Lower lobe of right lung (tissue), 2 donors: Measurements from ENCODE around the gene NSUN2. TPM values are rescaled to one million over a fixed set of nuclear protein-coding genes. Genes with fewer than 3 reads are reported as not detected.

Experiments
- ATAC-seq, 2 donors: fragments of 200-7000 bp; cut with Tn5 transposase; one replicate each; pipeline ENCODE4 v1.9.1; 2020 to 2022; ENCODE audit warnings: mild to moderate bottlenecking in 2 of 2, moderate library complexity in 2 of 2
- DNase-seq: peaks from one replicate; pipeline ENCODE4 v3.0.0-alpha.2; 2020
- H3K27ac ChIP-seq: fragments of 200-600 bp; one replicate; pipeline ENCODE4 v1.8.0; 2022
- H3K27me3 ChIP-seq: fragments of 200-600 bp; one replicate; pipeline ENCODE4 v1.8.0; 2022; ENCODE audit warnings: low read depth
- H3K36me3 ChIP-seq: fragments of 200-600 bp; one replicate; pipeline ENCODE4 v1.8.0; 2022; ENCODE audit warnings: mild to moderate bottlenecking
- H3K4me1 ChIP-seq: fragments of 200-600 bp; one replicate; pipeline ENCODE4 v1.8.0; 2022
- H3K4me3 ChIP-seq: fragments of 200-600 bp; one replicate; pipeline ENCODE4 v1.8.0; 2022; ENCODE audit warnings: mild to moderate bottlenecking
- H3K9me3 ChIP-seq: fragments of 200-600 bp; one replicate; pipeline ENCODE4 v1.8.0; 2022
- intact Hi-C: fragments of 100-400 bp; cut with DNase I; formaldehyde crosslinking; loops from one replicate; pipeline ENCODE4 v1.11.0; 2022
- total RNA-seq: library from RNA; stranded (reverse); fragmentation: NEBNext Ultra II Directional; extraction: Animal tissue kit (Norgen Biotek cat#: 25700); gene quantifications from one replicate; pipeline ENCODE4 v1.2.1, GENCODE V29; 2021
- TF ChIP-seq, protein P1 (sequence below): fragments of 200-600 bp; IDR thresholded peaks from one replicate; pipeline ENCODE4 v1.8.0; 2022; ENCODE audit warnings: antibody characterized with exemption, mild to moderate bottlenecking
- donor health status: DM: no; HTN: yes; CAD: no; lungs with severe emphysema.

Gene NSUN2
- total RNA-seq, 1 donor from 2014 or later, result 43.3 TPM

DNA sequence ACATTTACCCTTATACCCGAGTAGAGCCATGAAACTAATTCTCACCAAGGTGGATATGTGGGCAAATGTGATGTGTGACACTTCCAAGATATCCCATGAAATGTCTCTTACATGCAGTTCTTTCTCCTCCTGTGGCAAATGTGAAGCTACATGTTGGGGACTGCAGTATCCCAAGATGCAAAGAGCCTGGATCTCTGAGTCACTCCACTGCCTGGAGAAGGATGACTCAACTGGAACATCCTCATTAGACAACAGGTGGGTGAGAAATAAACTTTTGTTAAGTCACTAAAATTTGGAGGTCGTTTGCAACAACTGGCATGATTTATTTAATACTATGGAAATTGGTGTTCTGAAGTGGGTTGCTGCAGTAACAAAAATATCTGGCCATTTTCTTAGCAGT, 43.9 kb upstream of the NSUN2 start:
- H3K36me3 ChIP-seq, result no peaks in the 10 kb centered on the region
- no peaks in the 10 kb centered on the region for H3K27me3 ChIP-seq
- no peak overlapping the region for H3K4me3 ChIP-seq
- no peak overlapping the region for H3K27ac ChIP-seq
- intact Hi-C loops, result no loop called here
- DNase-seq (no peak), ATAC-seq (no peak)
- H3K4me1 ChIP-seq, result no peaks in the 10 kb centered on the region
- TF ChIP-seq, protein P1, sequence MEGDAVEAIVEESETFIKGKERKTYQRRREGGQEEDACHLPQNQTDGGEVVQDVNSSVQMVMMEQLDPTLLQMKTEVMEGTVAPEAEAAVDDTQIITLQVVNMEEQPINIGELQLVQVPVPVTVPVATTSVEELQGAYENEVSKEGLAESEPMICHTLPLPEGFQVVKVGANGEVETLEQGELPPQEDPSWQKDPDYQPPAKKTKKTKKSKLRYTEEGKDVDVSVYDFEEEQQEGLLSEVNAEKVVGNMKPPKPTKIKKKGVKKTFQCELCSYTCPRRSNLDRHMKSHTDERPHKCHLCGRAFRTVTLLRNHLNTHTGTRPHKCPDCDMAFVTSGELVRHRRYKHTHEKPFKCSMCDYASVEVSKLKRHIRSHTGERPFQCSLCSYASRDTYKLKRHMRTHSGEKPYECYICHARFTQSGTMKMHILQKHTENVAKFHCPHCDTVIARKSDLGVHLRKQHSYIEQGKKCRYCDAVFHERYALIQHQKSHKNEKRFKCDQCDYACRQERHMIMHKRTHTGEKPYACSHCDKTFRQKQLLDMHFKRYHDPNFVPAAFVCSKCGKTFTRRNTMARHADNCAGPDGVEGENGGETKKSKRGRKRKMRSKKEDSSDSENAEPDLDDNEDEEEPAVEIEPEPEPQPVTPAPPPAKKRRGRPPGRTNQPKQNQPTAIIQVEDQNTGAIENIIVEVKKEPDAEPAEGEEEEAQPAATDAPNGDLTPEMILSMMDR, result no peak
- H3K9me3 ChIP-seq, result peaks cover 4% of the 10 kb centered on the region

DNA sequence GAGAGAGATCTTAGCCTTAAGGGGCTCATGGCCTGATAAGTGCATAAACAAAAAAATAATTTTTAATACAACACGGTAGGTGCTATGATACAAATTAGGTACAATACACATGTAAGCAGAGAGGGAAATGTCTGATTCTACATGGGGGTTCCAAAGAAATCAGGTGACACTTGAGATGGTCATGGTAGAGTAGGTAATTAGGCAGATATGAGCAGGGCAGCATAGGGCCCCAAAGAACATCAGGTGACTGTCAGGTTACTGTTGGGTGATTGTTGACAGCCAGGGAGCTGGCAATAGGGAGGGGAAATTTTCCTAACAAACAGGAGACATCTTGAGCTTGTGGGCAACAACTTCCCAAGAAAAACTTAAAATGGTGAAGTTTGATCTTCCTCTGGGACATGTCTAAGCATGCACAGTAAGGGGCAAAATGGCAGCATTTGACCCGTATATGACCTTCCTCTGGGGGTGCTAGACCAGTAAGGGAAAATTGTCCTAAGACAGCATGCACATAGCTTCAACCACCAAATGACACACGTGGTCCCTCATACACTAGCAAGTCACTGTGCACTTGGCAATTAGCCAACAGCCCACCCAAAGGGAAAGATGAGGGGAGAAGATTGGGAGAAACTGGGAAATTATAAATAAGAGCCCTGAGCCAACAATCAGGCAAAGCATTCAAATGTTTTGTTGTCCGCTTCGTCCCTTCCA, 43.1 kb upstream of the NSUN2 start:
- H3K9me3 ChIP-seq, result peaks cover 4% of the 10 kb centered on the region
- intact Hi-C loops, result no loop called here

DNA sequence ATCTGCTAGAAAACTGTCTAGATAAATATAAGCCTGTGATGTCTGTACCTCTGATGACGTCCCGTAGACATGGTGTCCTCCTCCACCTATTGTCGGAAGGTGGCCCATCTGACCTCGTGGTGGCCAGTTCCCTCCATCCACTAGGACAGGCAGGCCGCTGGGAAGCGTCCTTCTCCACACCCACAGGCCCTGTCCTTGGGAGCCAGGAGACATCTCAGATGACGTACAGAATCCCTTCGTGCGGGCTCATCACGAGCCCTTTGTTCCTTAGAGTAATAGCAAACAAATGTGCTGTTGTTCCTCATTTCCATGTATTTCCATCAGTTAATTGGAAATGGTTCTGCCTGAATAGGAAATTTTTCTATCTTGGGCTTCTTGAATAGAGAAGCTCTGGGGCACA, 42.0 kb upstream of the NSUN2 start:
- DNase-seq, result no peak
- Histone ChIP-seq H3K4me1 (no peaks in the 10 kb centered on the region), H3K9me3 (peaks cover 4% of the 10 kb centered on the region), H3K4me3 (no peak overlapping the region), H3K36me3 (no peaks in the 10 kb centered on the region), H3K27me3 (no peaks in the 10 kb centered on the region), H3K27ac (no peak overlapping the region)
- no peak for ATAC-seq
- TF ChIP-seq, protein P1, result no peak
- intact Hi-C loops, result no loop called here

More for the DNA sequence above, 43.1 kb upstream of the NSUN2 start:
- Histone ChIP-seq H3K4me1 (no peaks in the 10 kb centered on the region), H3K27me3 (no peaks in the 10 kb centered on the region), H3K36me3 (no peaks in the 10 kb centered on the region), H3K27ac (no peak overlapping the region), H3K4me3 (no peak overlapping the region)
- TF ChIP-seq, protein P1, result no peak
- DNase-seq (no peak), ATAC-seq (no peak)

DNA sequence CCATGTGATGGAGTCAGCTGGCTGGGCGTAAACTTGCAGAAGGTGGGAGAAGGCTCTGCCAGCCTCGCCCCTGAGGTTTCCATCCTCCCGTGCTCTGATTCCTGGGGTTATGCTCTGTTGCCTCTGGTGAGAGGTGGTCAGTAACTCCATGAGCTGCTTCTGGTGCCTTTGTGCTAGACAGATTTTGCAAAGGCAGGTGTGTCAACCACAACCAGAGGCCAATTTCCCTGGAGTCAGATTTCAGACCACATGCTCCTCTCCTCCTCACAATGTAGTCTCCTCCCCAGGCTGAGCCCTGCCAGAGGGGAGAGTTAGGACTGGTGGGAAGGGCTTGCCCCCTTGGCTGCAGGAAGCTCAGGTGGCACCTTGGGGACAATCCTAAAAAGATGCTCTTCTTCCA, 41.6 kb upstream of the NSUN2 start:
- ATAC-seq (no peak), DNase-seq (no peak)
- no peaks in the 10 kb centered on the region for H3K27me3 ChIP-seq
- no peak overlapping the region for H3K4me3 ChIP-seq
- no peak overlapping the region for H3K27ac ChIP-seq
- H3K4me1 ChIP-seq, result no peaks in the 10 kb centered on the region
- TF ChIP-seq, protein P1, result no peak
- peaks cover 4% of the 10 kb centered on the region for H3K9me3 ChIP-seq
- H3K36me3 ChIP-seq, result no peaks in the 10 kb centered on the region
- intact Hi-C loops, result no loop called here

DNA sequence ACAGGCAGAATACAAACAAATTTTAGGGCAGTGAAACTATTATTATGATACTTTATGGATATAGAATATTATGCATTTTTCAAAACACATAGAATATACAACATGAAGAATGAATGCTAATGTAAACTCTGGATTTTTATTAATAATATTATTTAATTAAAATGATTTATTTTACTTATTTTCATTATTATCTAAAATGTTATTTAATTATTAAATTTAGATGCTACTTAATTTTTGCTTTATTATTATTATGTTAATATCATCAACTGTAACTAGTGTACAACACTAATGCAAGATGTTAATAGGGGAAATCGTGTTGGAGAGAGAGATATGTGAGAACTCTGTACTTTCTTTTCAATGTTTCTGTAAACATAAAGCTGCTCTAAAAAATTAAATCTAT, 41.1 kb upstream of the NSUN2 start:
- ATAC-seq (no peak), DNase-seq (no peak)
- Histone ChIP-seq H3K4me1 (no peaks in the 10 kb centered on the region), H3K27me3 (no peaks in the 10 kb centered on the region), H3K4me3 (no peak overlapping the region), H3K36me3 (no peaks in the 10 kb centered on the region), H3K9me3 (peaks cover 4% of the 10 kb centered on the region), H3K27ac (no peak overlapping the region)
- TF ChIP-seq, protein P1, result no peak
- intact Hi-C loops, result no loop called here
